ENCODE results near the gene SIGLEC9.

SIGLEC9 gene

GRCh38 chr19:51091126-51091525 lies 33.6 kb upstream of the SIGLEC9 start:
- TF ChIP-seq, protein P1, sequence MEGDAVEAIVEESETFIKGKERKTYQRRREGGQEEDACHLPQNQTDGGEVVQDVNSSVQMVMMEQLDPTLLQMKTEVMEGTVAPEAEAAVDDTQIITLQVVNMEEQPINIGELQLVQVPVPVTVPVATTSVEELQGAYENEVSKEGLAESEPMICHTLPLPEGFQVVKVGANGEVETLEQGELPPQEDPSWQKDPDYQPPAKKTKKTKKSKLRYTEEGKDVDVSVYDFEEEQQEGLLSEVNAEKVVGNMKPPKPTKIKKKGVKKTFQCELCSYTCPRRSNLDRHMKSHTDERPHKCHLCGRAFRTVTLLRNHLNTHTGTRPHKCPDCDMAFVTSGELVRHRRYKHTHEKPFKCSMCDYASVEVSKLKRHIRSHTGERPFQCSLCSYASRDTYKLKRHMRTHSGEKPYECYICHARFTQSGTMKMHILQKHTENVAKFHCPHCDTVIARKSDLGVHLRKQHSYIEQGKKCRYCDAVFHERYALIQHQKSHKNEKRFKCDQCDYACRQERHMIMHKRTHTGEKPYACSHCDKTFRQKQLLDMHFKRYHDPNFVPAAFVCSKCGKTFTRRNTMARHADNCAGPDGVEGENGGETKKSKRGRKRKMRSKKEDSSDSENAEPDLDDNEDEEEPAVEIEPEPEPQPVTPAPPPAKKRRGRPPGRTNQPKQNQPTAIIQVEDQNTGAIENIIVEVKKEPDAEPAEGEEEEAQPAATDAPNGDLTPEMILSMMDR (conservative IDR thresholded peaks at IDR 0.05; ENCODE audit: low read length) = no peak

GRCh38 chr19:51091895-51092873 lies 32.5 kb upstream of the SIGLEC9 start:
- no peak overlapping the region for H3K4me3 ChIP-seq (ENCODE audit: low read length)
- TF ChIP-seq, protein P1 (conservative IDR thresholded peaks at IDR 0.05; ENCODE audit: low read length) = no peak
- no peak for DNase-seq (ENCODE audit: low read depth)

More at GRCh38 chr19:51091126-51091525, 33.6 kb upstream of the SIGLEC9 start:
- no peak for DNase-seq (ENCODE audit: low read depth)
- no peak overlapping the region for H3K4me3 ChIP-seq (ENCODE audit: low read length)

- no peak for DNase-seq (ENCODE audit: low read depth)
- TF ChIP-seq, protein P1 (conservative IDR thresholded peaks at IDR 0.05; ENCODE audit: low read length) = no peak
- H3K4me3 ChIP-seq (ENCODE audit: low read length) = no peak overlapping the region
Measured at GRCh38 chr19:51093101-51093500, 31.6 kb upstream of the SIGLEC9 start.

DNA sequence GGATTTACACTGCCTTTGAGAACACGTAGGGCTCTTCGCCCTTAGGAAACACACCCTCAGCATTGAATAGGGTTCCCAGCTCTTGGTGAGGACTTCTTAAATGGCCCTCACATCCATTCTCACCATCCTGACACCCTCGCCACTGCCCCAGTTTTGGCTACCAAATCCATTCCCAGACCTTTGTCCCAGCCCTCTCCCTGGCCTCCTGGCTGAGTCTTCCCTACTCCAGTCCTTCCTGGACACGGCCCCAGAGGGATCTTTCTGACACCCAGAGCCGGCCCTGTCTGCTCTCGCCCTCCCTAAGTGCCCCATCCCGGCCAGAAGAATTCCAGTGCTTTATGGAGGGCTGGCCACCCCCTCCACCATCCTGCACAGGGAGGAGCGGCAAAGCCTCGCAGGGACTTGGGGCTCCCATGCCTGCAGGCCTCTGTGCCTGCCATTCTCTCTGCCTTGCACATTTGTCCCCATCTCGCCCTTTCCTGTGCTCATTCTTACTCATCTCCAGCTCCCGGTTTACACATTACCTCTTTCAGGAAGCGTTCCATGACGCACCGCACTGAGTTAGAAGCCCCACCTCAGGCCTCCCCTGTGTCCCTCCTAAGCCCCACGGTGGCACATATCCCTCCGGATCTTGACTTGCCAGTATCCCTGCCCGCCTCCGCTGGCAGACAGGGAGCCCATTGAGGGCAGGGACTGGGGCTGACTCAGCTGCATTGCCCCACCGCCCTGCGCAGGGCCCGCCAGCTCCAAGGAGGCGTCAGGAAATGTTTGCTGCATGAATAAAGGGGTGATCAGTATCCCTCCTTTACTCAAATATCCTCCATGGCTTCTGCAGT lies 31.0 kb upstream of the SIGLEC9 start:
- no peak overlapping the region for H3K4me3 ChIP-seq (ENCODE audit: low read length)
- TF ChIP-seq, protein P1 (conservative IDR thresholded peaks at IDR 0.05; ENCODE audit: low read length) = no peak
- no peak for DNase-seq (ENCODE audit: low read depth)

DNA sequence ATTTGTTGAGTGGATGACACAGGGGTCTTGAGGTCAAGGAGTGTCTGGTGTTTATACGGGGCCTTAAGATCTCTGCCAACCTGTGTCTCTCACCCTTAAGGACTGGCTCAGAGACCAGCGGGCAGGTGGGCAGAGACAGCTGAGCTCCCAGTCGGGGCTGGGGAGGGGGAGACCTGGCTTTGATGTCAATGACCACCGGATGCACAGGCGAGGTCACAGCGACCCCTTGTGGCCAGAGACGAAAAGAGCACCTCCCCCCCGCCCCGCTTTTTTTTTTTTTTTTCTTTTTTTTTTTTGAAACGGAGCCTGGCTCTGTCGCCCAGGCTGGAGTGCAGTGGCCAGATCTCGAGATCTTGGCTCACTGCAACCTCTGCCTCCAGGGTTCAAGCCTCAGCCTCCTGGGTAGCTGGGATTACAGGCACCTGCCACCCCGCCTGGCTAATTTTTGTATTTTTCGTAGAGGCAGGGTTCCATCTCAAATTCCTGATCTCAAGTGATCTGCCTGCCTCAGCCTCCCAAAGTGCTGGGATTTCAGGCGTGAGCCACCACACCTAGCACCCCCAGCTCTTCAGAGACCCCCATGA lies 29.9 kb upstream of the SIGLEC9 start:
- no peak for DNase-seq (ENCODE audit: low read depth)
- TF ChIP-seq, protein P1 (conservative IDR thresholded peaks at IDR 0.05; ENCODE audit: low read length) = peak; percentile 56
- H3K4me3 ChIP-seq (ENCODE audit: low read length) = no peak overlapping the region

DNA sequence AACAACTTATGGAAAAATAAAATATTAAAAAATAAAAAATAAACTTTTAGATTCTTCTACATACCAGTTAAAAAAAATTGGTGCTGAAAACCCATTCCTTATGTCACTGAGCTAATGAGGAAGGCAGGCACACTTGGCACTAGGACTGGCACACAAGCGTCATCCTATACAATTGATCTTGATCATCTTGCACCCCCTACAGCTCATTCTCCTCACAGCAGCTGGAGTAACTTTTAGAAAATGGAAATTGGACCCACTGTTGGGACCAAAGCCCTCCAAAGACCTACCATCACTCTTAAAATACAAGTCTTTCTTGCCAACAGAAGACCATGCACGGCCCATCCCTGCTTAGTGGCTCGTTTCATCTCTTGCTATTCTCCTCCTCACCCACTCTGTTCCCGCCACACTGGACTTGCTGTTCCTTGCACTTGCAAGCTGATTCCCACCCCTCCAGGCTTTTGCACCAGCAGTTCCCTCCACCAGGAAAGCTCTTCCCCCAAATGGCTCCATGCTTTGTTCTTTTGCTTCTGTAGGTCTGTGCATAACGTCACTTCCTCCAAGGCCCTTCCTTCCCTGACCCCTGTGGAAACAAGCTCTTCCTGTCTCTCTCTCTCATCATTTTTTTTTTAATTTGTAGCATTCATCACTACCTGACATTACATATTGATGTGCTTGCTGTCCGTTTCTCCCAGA lies 28.1 kb upstream of the SIGLEC9 start:
- no peak for DNase-seq (ENCODE audit: low read depth)
- TF ChIP-seq, protein P1 (conservative IDR thresholded peaks at IDR 0.05; ENCODE audit: low read length) = peak; percentile 29
- H3K4me3 ChIP-seq (ENCODE audit: low read length) = no peak overlapping the region

All from AG10803 (cell line).